Neural progenitor cell (in vitro differentiated cells): Measurements from ENCODE around the gene FHOD3.

ENCODE experiments used
- EZH2 ChIP-seq: fragments of 200-600 bp; sonication (generic); IDR thresholded peaks from 2 replicates; pipeline ENCODE4 v1.6.1; 2017; ENCODE audit warnings: antibody characterized with exemption, mild to moderate bottlenecking, moderate library complexity
- EZH2phosphoT487 ChIP-seq: fragments of 200-600 bp; sonication (generic); IDR thresholded peaks from 2 replicates; pipeline ENCODE4 v1.6.1; 2017; ENCODE audit warnings: antibody characterized with exemption

- TF ChIP-seq EZH2phosphoT487 (no peak), EZH2 (no peak)
Observed at GRCh38 chr18:36672437-36673344, 375.2 kb downstream of the FHOD3 start.
